Tibial nerve (tissue), 4 donors: ENCODE results near the gene CD72.

Experiments
- EP300 ChIP-seq, 2 donors: sonication (generic); formaldehyde crosslinking; IDR thresholded peaks; one replicate each; pipeline ENCODE4 v1.6.1; 2017; ENCODE audit warnings: antibody characterized with exemption in 2 of 2, mild to moderate bottlenecking in 1 of 2
- POLR2A ChIP-seq, 2 donors: fragments of 450-650 bp; IDR thresholded peaks; one replicate each; pipeline ENCODE4 v1.6.1; 2017; ENCODE audit warnings: antibody characterized with exemption in 2 of 2, mild to moderate bottlenecking in 2 of 2, moderate library complexity in 2 of 2
- TF ChIP-seq, protein P1 (sequence below), 5 experiments: fragments of 200-600 bp in 3 of 5; fragments of 450-650 bp in 2 of 5; sonication (generic) in 3 of 5; IDR thresholded peaks; one replicate each; pipeline ENCODE4 v1.5.1; 2016 to 2019; ENCODE audit warnings: antibody characterized with exemption in 5 of 5, mild to moderate bottlenecking in 3 of 5, moderate library complexity in 2 of 5

DNA sequence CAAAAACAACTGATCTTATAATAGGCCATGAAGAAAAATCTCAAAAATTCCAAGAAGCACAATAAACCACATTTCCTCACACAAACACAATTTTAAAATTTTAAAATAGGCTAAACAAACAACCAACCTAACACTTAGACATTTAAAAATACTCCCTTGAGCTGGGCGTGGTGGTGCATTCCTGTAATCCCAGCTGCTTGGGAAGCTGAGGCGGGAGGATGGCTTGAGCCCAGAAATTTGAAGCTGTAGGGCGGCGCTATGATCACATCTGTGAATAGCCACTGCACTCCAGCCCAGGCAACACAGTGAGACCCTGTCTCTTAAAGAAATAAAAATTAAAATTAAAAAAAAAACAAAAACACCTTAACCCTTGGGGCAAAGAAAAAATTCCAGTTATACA is 50.0 kb downstream of the CD72 start:
- TF ChIP-seq, protein P1, sequence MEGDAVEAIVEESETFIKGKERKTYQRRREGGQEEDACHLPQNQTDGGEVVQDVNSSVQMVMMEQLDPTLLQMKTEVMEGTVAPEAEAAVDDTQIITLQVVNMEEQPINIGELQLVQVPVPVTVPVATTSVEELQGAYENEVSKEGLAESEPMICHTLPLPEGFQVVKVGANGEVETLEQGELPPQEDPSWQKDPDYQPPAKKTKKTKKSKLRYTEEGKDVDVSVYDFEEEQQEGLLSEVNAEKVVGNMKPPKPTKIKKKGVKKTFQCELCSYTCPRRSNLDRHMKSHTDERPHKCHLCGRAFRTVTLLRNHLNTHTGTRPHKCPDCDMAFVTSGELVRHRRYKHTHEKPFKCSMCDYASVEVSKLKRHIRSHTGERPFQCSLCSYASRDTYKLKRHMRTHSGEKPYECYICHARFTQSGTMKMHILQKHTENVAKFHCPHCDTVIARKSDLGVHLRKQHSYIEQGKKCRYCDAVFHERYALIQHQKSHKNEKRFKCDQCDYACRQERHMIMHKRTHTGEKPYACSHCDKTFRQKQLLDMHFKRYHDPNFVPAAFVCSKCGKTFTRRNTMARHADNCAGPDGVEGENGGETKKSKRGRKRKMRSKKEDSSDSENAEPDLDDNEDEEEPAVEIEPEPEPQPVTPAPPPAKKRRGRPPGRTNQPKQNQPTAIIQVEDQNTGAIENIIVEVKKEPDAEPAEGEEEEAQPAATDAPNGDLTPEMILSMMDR (IDR thresholded peaks at IDR 0.05), result no peak
- TF ChIP-seq POLR2A (IDR thresholded peaks at IDR 0.05) (no peak), EP300 (IDR thresholded peaks at IDR 0.05) (no peak)
